HepG2 (cell line): ENCODE data around the gene BAHCC1. TPM values are rescaled to one million over a fixed set of nuclear protein-coding genes. Genes with fewer than 3 reads are reported as not detected.

Source experiments
- GABPB1 ChIP-seq: IDR thresholded peaks from 2 replicates; pipeline ENCODE4 v1.6.1; 2016; ENCODE audit warnings: mild to moderate bottlenecking, missing genetic modification reagents, moderate library complexity, missing compliant biosample characterization
- HDAC6 ChIP-seq: fragments of 200-600 bp; sonication (generic); IDR thresholded peaks from 2 replicates; pipeline ENCODE4 v1.7.0; 2017; ENCODE audit warnings: mild to moderate bottlenecking, antibody characterized with exemption, low read length, low read depth
- HNRNPLL ChIP-seq: fragments of 200-400 bp; formaldehyde crosslinking; IDR thresholded peaks from 2 replicates; pipeline ENCODE4 v1.6.1; 2017; ENCODE audit warnings: mild to moderate bottlenecking, low read depth, low read length; ENCODE audit not compliant: poor library complexity, severe bottlenecking
- IKZF4 ChIP-seq: sonication (generic); formaldehyde crosslinking; IDR thresholded peaks from 2 replicates; pipeline ENCODE4 v1.5.1; 2020; ENCODE audit warnings: borderline replicate concordance, mild to moderate bottlenecking, low read depth, missing genetic modification reagents; ENCODE audit errors: not compliant biosample characterization
- NCOA5 ChIP-seq: sonication (generic); formaldehyde crosslinking; IDR thresholded peaks from 2 replicates; pipeline ENCODE4 v1.4.0; 2020; ENCODE audit warnings: missing genetic modification reagents
- NFATC3 ChIP-seq: sonication (generic); formaldehyde crosslinking; IDR thresholded peaks from 2 replicates; pipeline ENCODE4 v1.5.1; 2020; ENCODE audit warnings: mild to moderate bottlenecking, missing genetic modification reagents
- PITX1 ChIP-seq: sonication (generic); formaldehyde crosslinking; IDR thresholded peaks from 2 replicates; pipeline ENCODE4 v1.5.1; 2020; ENCODE audit warnings: mild to moderate bottlenecking, missing genetic modification reagents
- THRA ChIP-seq: sonication (generic); formaldehyde crosslinking; IDR thresholded peaks from 2 replicates; pipeline ENCODE4 v1.4.0; 2020; ENCODE audit warnings: missing genetic modification reagents, borderline replicate concordance
- ZBTB25 ChIP-seq: IDR thresholded peaks from 2 replicates; pipeline ENCODE4 v1.6.1; 2018; ENCODE audit warnings: missing genetic modification reagents
- ZBTB44 ChIP-seq: sonication (generic); formaldehyde crosslinking; IDR thresholded peaks from 2 replicates; pipeline ENCODE4 v1.4.0; 2020; ENCODE audit warnings: missing genetic modification reagents
- ZBTB8A ChIP-seq: sonication (generic); formaldehyde crosslinking; IDR thresholded peaks from 2 replicates; pipeline ENCODE4 v1.4.0; 2020; ENCODE audit warnings: mild to moderate bottlenecking, low read depth, missing genetic modification reagents, borderline replicate concordance
- ZNF230 ChIP-seq: sonication (generic); formaldehyde crosslinking; IDR thresholded peaks from 2 replicates; pipeline ENCODE4 v1.4.0; 2020; ENCODE audit warnings: mild to moderate bottlenecking, missing genetic modification reagents
- ZNF256 ChIP-seq: sonication (generic); formaldehyde crosslinking; conservative IDR thresholded peaks from 2 replicates; pipeline ENCODE4 v1.4.0; 2020; ENCODE audit warnings: missing genetic modification reagents
- ZNF318 ChIP-seq: sonication (generic); formaldehyde crosslinking; IDR thresholded peaks from 2 replicates; pipeline ENCODE4 v1.4.0; 2020; ENCODE audit warnings: mild to moderate bottlenecking, missing genetic modification reagents
- polyA plus RNA-seq, 8 experiments: library from polyadenylated mRNA; depleted of rRNA in 3 of 8; stranded (reverse) in 7 of 8; unstranded in 1 of 8; fragments of >200 nt; fragmentation: Illumina TruSeq in 4 of 8; extraction: Trizol in 4 of 8; gene quantifications; 2 replicates each; pipeline versions ENCODE4 v1.2.1 to v1.2.3, GENCODE V29; 2011 to 2016; ENCODE audit warnings: low read depth in 4 of 8, missing spikeins in 1 of 8, mixed read lengths in 1 of 8; ENCODE audit not compliant: insufficient read depth in 1 of 8
- total RNA-seq, 5 experiments: library from RNA; depleted of rRNA; stranded (reverse); fragments of >200 nt; fragmentation: Illumina TruSeq; extraction: Trizol; gene quantifications; 2 replicates each; pipeline ENCODE4 v1.2.3, GENCODE V29; 2016; ENCODE audit warnings: low read depth in 1 of 5

Gene BAHCC1
- total and polyA plus RNA-seq, 2 of the 13 experiments (the other 11 are each of a cell fraction or from before 2014, with no cell fraction given): 1.4 to 1.7 TPM

- TF ChIP-seq ZNF256: no peak
- no peak for TF ChIP-seq ZBTB8A (CRISPR knock-in tag)
- no peak for TF ChIP-seq ZBTB44
- no peak for TF ChIP-seq PITX1
- TF ChIP-seq ZBTB25 (CRISPR knock-in tag): no peak
- no peak for TF ChIP-seq HDAC6
- no peak for TF ChIP-seq NFATC3
- peak; percentile 31 for TF ChIP-seq GABPB1 (CRISPR knock-in tag)
- TF ChIP-seq IKZF4 (CRISPR knock-in tag): no peak
- TF ChIP-seq HNRNPLL: peak; percentile 27
- TF ChIP-seq ZNF230 (CRISPR knock-in tag): no peak
- 0 out of 2 replicates have a peak, but pooled peaks have one; percentile 36 for TF ChIP-seq ZNF318 (CRISPR knock-in tag)
- no peak for TF ChIP-seq NCOA5 (CRISPR knock-in tag)
- no peak for TF ChIP-seq THRA (CRISPR knock-in tag)
Observed at GRCh38 chr17:81371910-81372760, 23.1 kb upstream of the BAHCC1 start (continued).
